ELF-1 (cell line): ENCODE results near the gene DLGAP1.
"Not testable (repeated sequence)": the region's sequence is repeated elsewhere in the genome, so short reads cannot be mapped to it uniquely, and the experiment has no call there.

Experiments
- DNase-seq: peaks from one replicate; pipeline ENCODE4 v3.0.0-alpha.2; 2016; ENCODE audit warnings: low read depth, low spot score

DLGAP1 gene

GRCh38 chr18:3721771-3722648, 733.1 kb downstream of the DLGAP1 start:
- no peak for DNase-seq

GRCh38 chr18:3720818-3721545, 734.1 kb downstream of the DLGAP1 start:
- no peak for DNase-seq

- no peak for DNase-seq
Measured at GRCh38 chr18:3720159-3720558, 734.9 kb downstream of the DLGAP1 start.

GRCh38 chr18:3717376-3718025, 737.6 kb downstream of the DLGAP1 start:
- no peak for DNase-seq

GRCh38 chr18:3716116-3716660, 738.9 kb downstream of the DLGAP1 start:
- no peak for DNase-seq

- no peak for DNase-seq
Measured at GRCh38 chr18:3715231-3716080, 739.7 kb downstream of the DLGAP1 start.

GRCh38 chr18:3713708-3714107, 741.4 kb downstream of the DLGAP1 start:
- no peak for DNase-seq

GRCh38 chr18:3713166-3713565, 741.9 kb downstream of the DLGAP1 start:
- DNase-seq: no peak

GRCh38 chr18:3712491-3712890, 742.6 kb downstream of the DLGAP1 start:
- DNase-seq: no peak

- DNase-seq: no peak
Measured at GRCh38 chr18:3710712-3711301, 744.3 kb downstream of the DLGAP1 start.

GRCh38 chr18:3709205-3709604, 745.9 kb downstream of the DLGAP1 start:
- DNase-seq: no peak

GRCh38 chr18:3706279-3707097, 748.6 kb downstream of the DLGAP1 start:
- no peak for DNase-seq

- DNase-seq: no peak
Measured at GRCh38 chr18:3704556-3705344, 750.4 kb downstream of the DLGAP1 start.

GRCh38 chr18:3703732-3704176, 751.4 kb downstream of the DLGAP1 start:
- peak; percentile 76 for DNase-seq

- DNase-seq: not testable (repeated sequence)
Measured at GRCh38 chr18:3699707-3700567, 755.2 kb downstream of the DLGAP1 start.

- not testable (repeated sequence) for DNase-seq
Measured at GRCh38 chr18:3694030-3694778, 760.9 kb downstream of the DLGAP1 start.

- DNase-seq: no peak
Measured at GRCh38 chr18:3693410-3693809, 761.7 kb downstream of the DLGAP1 start.
